OCI-LY1 (cell line): Measurements from ENCODE around the gene IL1RAPL2.

Experiments used
- EZH2 ChIP-seq: fragments of 200-600 bp; sonication (generic), shearing (Covaris generic); IDR thresholded peaks from 2 replicates; pipeline ENCODE4 v1.8.0; 2017; ENCODE audit warnings: borderline replicate concordance, mixed run types, mild to moderate bottlenecking, antibody characterized with exemption, low read length, moderate library complexity, mixed read lengths
- TF ChIP-seq, protein P1 (sequence below): fragments of 200-600 bp; sonication (generic), shearing (Covaris generic); IDR thresholded peaks from 2 replicates; pipeline ENCODE4 v1.5.1; 2017; ENCODE audit warnings: mild to moderate bottlenecking, antibody characterized with exemption, low read length, moderate library complexity, mixed read lengths

DNA sequence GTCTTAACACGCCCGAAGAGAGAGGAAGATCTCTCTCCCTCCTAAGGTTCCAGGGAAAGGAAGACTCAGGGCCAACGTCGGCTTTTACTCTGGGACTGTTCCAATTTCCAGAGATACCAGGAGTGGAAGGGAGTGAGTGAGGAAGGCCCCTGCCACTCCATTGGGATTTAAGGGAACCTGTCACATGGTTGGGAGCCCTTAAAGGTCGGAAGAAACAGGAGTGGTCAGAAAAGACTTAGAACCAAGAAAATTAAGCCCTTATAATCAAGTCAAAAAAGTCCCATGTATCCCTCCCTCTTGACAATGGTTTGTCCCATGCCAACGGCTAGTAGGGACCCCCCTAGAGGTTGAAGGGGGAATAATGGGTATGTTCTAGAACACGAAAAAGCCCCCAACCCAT, 654.6 kb downstream of the IL1RAPL2 start, which contains the start of gene TEX13A:
- no peak for TF ChIP-seq EZH2
- TF ChIP-seq, protein P1, sequence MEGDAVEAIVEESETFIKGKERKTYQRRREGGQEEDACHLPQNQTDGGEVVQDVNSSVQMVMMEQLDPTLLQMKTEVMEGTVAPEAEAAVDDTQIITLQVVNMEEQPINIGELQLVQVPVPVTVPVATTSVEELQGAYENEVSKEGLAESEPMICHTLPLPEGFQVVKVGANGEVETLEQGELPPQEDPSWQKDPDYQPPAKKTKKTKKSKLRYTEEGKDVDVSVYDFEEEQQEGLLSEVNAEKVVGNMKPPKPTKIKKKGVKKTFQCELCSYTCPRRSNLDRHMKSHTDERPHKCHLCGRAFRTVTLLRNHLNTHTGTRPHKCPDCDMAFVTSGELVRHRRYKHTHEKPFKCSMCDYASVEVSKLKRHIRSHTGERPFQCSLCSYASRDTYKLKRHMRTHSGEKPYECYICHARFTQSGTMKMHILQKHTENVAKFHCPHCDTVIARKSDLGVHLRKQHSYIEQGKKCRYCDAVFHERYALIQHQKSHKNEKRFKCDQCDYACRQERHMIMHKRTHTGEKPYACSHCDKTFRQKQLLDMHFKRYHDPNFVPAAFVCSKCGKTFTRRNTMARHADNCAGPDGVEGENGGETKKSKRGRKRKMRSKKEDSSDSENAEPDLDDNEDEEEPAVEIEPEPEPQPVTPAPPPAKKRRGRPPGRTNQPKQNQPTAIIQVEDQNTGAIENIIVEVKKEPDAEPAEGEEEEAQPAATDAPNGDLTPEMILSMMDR, result no peak
